ENCODE data around the gene FIGN.

FIGN gene
- 0 to 0.17 (median 0) reads per million in 3 donors for total RNA-seq

- no peaks in the 10 kb centered on the region for H3K36me3 ChIP-seq (ENCODE audit: control insufficient read depth, insufficient read depth, low read length)
- H3K4me3 ChIP-seq (ENCODE audit: insufficient read depth, low read depth, low read length, poor library complexity, severe bottlenecking) = no peak within 1 kb of the TSS
- no peak within 1 kb of the TSS for H3K27ac ChIP-seq (ENCODE audit: insufficient read depth, low read length, poor library complexity, severe bottlenecking)
- H3K4me1 ChIP-seq (ENCODE audit: control insufficient read depth, insufficient read depth, low read length, poor library complexity, severe bottlenecking) = no peaks in the 10 kb centered on the region
- H3K27me3 ChIP-seq (replicated peaks; ENCODE audit: control insufficient read depth, insufficient read depth, low read length, poor library complexity, severe bottlenecking) = no peaks in the 10 kb centered on the region
- DNase-seq = no peak
- H3K9me3 ChIP-seq (ENCODE audit: control insufficient read depth, low read length) = no peaks in the 10 kb centered on the region
These were observed at the start of gene FIGN for GRCh38 chr2:163735685-163736432. Gene FIGN (minus strand): TSS chr2:163736008. CDS start chr2:163734927, 1,081 bp downstream.

- no peak for DNase-seq
- Histone ChIP-seq H3K9me3 (ENCODE audit: control insufficient read depth, low read length) (no peaks in the 10 kb centered on the region), H3K4me3 (ENCODE audit: insufficient read depth, low read depth, low read length, poor library complexity, severe bottlenecking) (no peak overlapping the region), H3K36me3 (ENCODE audit: control insufficient read depth, insufficient read depth, low read length) (no peaks in the 10 kb centered on the region), H3K27ac (ENCODE audit: insufficient read depth, low read length, poor library complexity, severe bottlenecking) (no peak overlapping the region), H3K4me1 (ENCODE audit: control insufficient read depth, insufficient read depth, low read length, poor library complexity, severe bottlenecking) (no peaks in the 10 kb centered on the region), H3K27me3 (replicated peaks; ENCODE audit: control insufficient read depth, insufficient read depth, low read length, poor library complexity, severe bottlenecking) (no peaks in the 10 kb centered on the region)
These were observed 49.4 kb upstream of the FIGN start for GRCh38 chr2:163785162-163785561.

DNA sequence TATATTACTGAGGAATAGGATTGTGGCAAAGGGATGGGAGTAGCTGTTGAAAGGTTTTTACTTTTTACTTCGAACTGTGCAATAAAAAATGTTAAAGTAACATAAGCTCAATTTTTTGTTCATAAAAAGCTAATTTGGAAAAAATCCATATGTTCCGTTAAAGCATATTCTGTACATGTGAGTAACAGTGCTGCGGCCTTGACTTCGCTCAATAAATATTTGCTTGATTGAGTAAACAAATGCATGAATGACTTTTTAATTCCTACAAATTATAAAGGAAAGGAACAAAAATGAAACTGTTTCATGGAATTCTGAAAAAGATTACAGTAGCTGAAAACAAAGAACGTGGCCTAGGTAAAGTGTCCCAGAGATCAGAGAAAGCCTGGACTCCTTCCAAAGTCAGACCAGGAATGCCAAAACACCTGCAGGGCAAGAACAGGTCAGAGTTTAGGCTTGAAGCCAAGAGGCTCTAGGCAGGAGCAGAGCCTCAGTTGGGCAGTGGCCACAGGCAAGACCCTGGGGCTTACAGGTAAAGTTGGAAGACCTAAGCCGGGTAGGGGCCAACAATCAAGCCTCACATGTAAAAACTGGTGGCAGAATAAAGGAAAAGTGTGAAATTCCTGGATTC lies 44.3 kb upstream of the FIGN start:
- Histone ChIP-seq H3K4me3 (ENCODE audit: insufficient read depth, low read depth, low read length, poor library complexity, severe bottlenecking) (no peak overlapping the region), H3K27ac (ENCODE audit: insufficient read depth, low read length, poor library complexity, severe bottlenecking) (no peak overlapping the region), H3K27me3 (replicated peaks; ENCODE audit: control insufficient read depth, insufficient read depth, low read length, poor library complexity, severe bottlenecking) (no peaks in the 10 kb centered on the region), H3K4me1 (ENCODE audit: control insufficient read depth, insufficient read depth, low read length, poor library complexity, severe bottlenecking) (no peaks in the 10 kb centered on the region), H3K36me3 (ENCODE audit: control insufficient read depth, insufficient read depth, low read length) (no peaks in the 10 kb centered on the region), H3K9me3 (ENCODE audit: control insufficient read depth, low read length) (no peaks in the 10 kb centered on the region)
- DNase-seq = no peak

DNA sequence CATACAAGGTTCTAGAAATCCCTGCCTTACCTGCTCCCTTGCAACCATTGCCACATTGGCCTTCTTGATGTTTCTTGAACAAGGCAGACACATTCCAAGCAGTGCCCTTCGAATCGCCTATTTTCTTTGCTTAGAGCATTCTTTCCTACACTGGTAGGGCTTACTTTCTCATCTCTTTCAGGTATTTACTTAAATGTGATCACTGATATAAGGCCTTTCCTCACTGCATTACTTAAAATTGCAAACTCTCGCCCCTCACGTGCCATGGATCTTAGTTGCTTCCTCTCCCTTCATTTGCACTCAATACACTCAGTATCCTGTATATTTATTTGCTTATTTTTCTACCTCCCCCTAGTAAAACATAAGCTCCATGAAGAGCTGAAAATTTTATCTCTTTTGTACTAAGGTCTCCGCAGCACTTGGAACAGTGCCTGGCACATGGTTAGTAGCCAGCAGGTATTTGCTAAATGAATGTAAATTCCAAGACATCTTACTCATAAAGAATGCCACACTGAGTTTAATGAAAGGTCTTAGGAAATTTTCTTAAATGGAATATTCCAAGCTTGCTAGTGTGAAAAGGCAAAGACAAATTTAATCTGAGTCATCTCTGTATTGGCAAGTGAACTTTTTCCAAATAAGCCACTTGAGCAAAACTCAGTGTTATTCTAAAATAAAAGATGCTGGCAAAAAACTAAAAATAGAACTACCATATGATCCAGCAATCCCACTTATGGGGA lies 42.4 kb upstream of the FIGN start:
- no peak for DNase-seq
- Histone ChIP-seq H3K4me3 (ENCODE audit: insufficient read depth, low read depth, low read length, poor library complexity, severe bottlenecking) (no peak overlapping the region), H3K36me3 (ENCODE audit: control insufficient read depth, insufficient read depth, low read length) (no peaks in the 10 kb centered on the region), H3K4me1 (ENCODE audit: control insufficient read depth, insufficient read depth, low read length, poor library complexity, severe bottlenecking) (no peaks in the 10 kb centered on the region), H3K27ac (ENCODE audit: insufficient read depth, low read length, poor library complexity, severe bottlenecking) (no peak overlapping the region), H3K27me3 (replicated peaks; ENCODE audit: control insufficient read depth, insufficient read depth, low read length, poor library complexity, severe bottlenecking) (no peaks in the 10 kb centered on the region), H3K9me3 (ENCODE audit: control insufficient read depth, low read length) (no peaks in the 10 kb centered on the region)

DNA sequence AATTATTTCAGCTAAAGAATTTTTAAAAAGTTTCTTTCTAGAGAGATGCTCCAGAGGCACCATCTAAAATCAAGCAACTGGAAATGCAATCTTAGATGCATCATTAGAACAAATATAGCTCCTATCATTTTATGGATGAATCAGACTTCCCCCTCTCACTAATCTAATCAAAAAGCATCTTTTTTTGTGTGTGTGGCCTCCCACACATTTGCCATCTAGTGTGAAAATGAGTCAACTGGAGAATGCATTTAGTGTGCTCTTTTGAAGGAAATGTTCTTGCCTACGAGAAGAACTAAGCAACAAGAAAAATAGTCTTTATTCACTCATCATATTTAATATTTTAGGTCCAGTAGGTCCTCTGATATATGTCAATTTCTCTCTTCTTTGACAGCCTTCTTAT lies 39.5 kb upstream of the FIGN start:
- H3K4me1 ChIP-seq (ENCODE audit: control insufficient read depth, insufficient read depth, low read length, poor library complexity, severe bottlenecking) = no peaks in the 10 kb centered on the region
- H3K27me3 ChIP-seq (replicated peaks; ENCODE audit: control insufficient read depth, insufficient read depth, low read length, poor library complexity, severe bottlenecking) = no peaks in the 10 kb centered on the region
- H3K27ac ChIP-seq (ENCODE audit: insufficient read depth, low read length, poor library complexity, severe bottlenecking) = no peak overlapping the region
- DNase-seq = no peak
- no peak overlapping the region for H3K4me3 ChIP-seq (ENCODE audit: insufficient read depth, low read depth, low read length, poor library complexity, severe bottlenecking)
- no peaks in the 10 kb centered on the region for H3K36me3 ChIP-seq (ENCODE audit: control insufficient read depth, insufficient read depth, low read length)
- H3K9me3 ChIP-seq (ENCODE audit: control insufficient read depth, low read length) = no peaks in the 10 kb centered on the region

GRCh38 chr2:163774862-163775261 lies 39.1 kb upstream of the FIGN start:
- DNase-seq = no peak
- Histone ChIP-seq H3K27ac (ENCODE audit: insufficient read depth, low read length, poor library complexity, severe bottlenecking) (no peak overlapping the region), H3K4me1 (ENCODE audit: control insufficient read depth, insufficient read depth, low read length, poor library complexity, severe bottlenecking) (no peaks in the 10 kb centered on the region)

DNA sequence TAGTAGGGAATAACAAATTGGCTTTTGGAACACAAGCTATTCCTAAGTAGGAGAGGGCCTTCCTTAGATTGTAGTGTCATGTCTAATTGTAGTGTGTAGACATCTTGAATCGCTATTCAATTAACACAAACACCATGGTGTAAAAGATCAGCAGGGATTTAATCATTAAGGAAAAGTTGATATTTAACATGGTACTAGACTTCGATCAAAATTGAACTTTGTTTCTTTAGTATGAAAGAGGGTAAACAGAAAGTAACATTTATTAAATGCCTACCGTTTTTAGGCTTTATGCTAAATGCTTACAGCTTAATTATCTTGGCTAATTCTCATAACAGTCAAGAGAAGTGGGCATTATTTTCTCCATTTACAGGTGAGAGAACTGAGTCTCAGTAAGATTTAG lies 37.5 kb upstream of the FIGN start:
- Histone ChIP-seq H3K27ac (ENCODE audit: insufficient read depth, low read length, poor library complexity, severe bottlenecking) (no peak overlapping the region), H3K4me1 (ENCODE audit: control insufficient read depth, insufficient read depth, low read length, poor library complexity, severe bottlenecking) (no peaks in the 10 kb centered on the region), H3K36me3 (ENCODE audit: control insufficient read depth, insufficient read depth, low read length) (no peaks in the 10 kb centered on the region), H3K4me3 (ENCODE audit: insufficient read depth, low read depth, low read length, poor library complexity, severe bottlenecking) (no peak overlapping the region), H3K9me3 (ENCODE audit: control insufficient read depth, low read length) (no peaks in the 10 kb centered on the region), H3K27me3 (replicated peaks; ENCODE audit: control insufficient read depth, insufficient read depth, low read length, poor library complexity, severe bottlenecking) (no peaks in the 10 kb centered on the region)
- no peak for DNase-seq

More at GRCh38 chr2:163774862-163775261, 39.1 kb upstream of the FIGN start:
- H3K36me3 ChIP-seq (ENCODE audit: control insufficient read depth, insufficient read depth, low read length) = no peaks in the 10 kb centered on the region
- no peaks in the 10 kb centered on the region for H3K9me3 ChIP-seq (ENCODE audit: control insufficient read depth, low read length)
- no peaks in the 10 kb centered on the region for H3K27me3 ChIP-seq (replicated peaks; ENCODE audit: control insufficient read depth, insufficient read depth, low read length, poor library complexity, severe bottlenecking)
- no peak overlapping the region for H3K4me3 ChIP-seq (ENCODE audit: insufficient read depth, low read depth, low read length, poor library complexity, severe bottlenecking)

GRCh38 chr2:163771596-163771995 lies 35.8 kb upstream of the FIGN start:
- Histone ChIP-seq H3K4me1 (ENCODE audit: control insufficient read depth, insufficient read depth, low read length, poor library complexity, severe bottlenecking) (no peaks in the 10 kb centered on the region), H3K9me3 (ENCODE audit: control insufficient read depth, low read length) (no peaks in the 10 kb centered on the region), H3K4me3 (ENCODE audit: insufficient read depth, low read depth, low read length, poor library complexity, severe bottlenecking) (no peak overlapping the region), H3K27me3 (replicated peaks; ENCODE audit: control insufficient read depth, insufficient read depth, low read length, poor library complexity, severe bottlenecking) (no peaks in the 10 kb centered on the region), H3K27ac (ENCODE audit: insufficient read depth, low read length, poor library complexity, severe bottlenecking) (no peak overlapping the region), H3K36me3 (ENCODE audit: control insufficient read depth, insufficient read depth, low read length) (no peaks in the 10 kb centered on the region)
- DNase-seq = no peak

GRCh38 chr2:163768881-163769695 lies 33.3 kb upstream of the FIGN start:
- Histone ChIP-seq H3K36me3 (ENCODE audit: control insufficient read depth, insufficient read depth, low read length) (no peaks in the 10 kb centered on the region), H3K4me3 (ENCODE audit: insufficient read depth, low read depth, low read length, poor library complexity, severe bottlenecking) (no peak overlapping the region), H3K27me3 (replicated peaks; ENCODE audit: control insufficient read depth, insufficient read depth, low read length, poor library complexity, severe bottlenecking) (no peaks in the 10 kb centered on the region), H3K9me3 (ENCODE audit: control insufficient read depth, low read length) (no peaks in the 10 kb centered on the region), H3K4me1 (ENCODE audit: control insufficient read depth, insufficient read depth, low read length, poor library complexity, severe bottlenecking) (no peaks in the 10 kb centered on the region), H3K27ac (ENCODE audit: insufficient read depth, low read length, poor library complexity, severe bottlenecking) (no peak overlapping the region)
- DNase-seq = no peak
